Fibroblast of lung (primary cell): Measurements from ENCODE around the gene ATXN2. TPM values are rescaled to one million over a fixed set of nuclear protein-coding genes. Genes with fewer than 3 reads are reported as not detected.

Experiments
- DNase-seq, 2 donors: peaks; one replicate each; pipeline versions ENCODE4 v3.0.0 to v3.0.0-alpha.2; 2010; ENCODE audit warnings: low read depth in 2 of 2
- H2AFZ ChIP-seq: 2 replicates; pipeline ENCODE4 v1.5.1; 2012; ENCODE audit warnings: low read length, control low read depth, inconsistent platforms
- H3K27ac ChIP-seq: 2 replicates; pipeline ENCODE4 v1.5.1; 2011; ENCODE audit warnings: low read length, control low read depth; ENCODE audit not compliant: insufficient read depth
- H3K27me3 ChIP-seq: 2 replicates; pipeline ENCODE4 v1.5.1; 2011; ENCODE audit warnings: mild to moderate bottlenecking, low read length; ENCODE audit not compliant: control insufficient read depth, insufficient read depth
- H3K36me3 ChIP-seq: 2 replicates; pipeline ENCODE4 v1.5.1; 2011; ENCODE audit warnings: low read length; ENCODE audit not compliant: control insufficient read depth, insufficient read depth
- H3K4me1 ChIP-seq: 2 replicates; pipeline ENCODE4 v1.5.1; 2011; ENCODE audit warnings: low read length; ENCODE audit not compliant: control insufficient read depth, insufficient read depth; ENCODE audit errors: extremely low read depth
- H3K4me2 ChIP-seq: 2 replicates; pipeline ENCODE4 v1.5.1; 2011; ENCODE audit warnings: low read length, control low read depth; ENCODE audit not compliant: insufficient read depth; ENCODE audit errors: extremely low read depth
- H3K4me3 ChIP-seq, 4 experiments: fragments of 200-600 bp in 1 of 4; sonication (generic) in 1 of 4; replicated peaks in 1 of 4; 2 replicates each; pipeline ENCODE4 v1.5.1; 2011 to 2016; ENCODE audit warnings: low read length in 4 of 4, low read depth in 3 of 4, mild to moderate bottlenecking in 3 of 4, control low read depth in 2 of 4, inconsistent platforms in 1 of 4, mixed read lengths in 1 of 4; ENCODE audit not compliant: insufficient read depth in 1 of 4; ENCODE audit errors: control extremely low read depth in 1 of 4
- H3K79me2 ChIP-seq: 2 replicates; pipeline ENCODE4 v1.5.1; 2012; ENCODE audit warnings: mild to moderate bottlenecking, low read length, inconsistent platforms; ENCODE audit not compliant: control insufficient read depth, insufficient read depth
- H3K9ac ChIP-seq: 2 replicates; pipeline ENCODE4 v1.5.1; 2011; ENCODE audit warnings: mild to moderate bottlenecking, low read length, control low read depth; ENCODE audit not compliant: insufficient read depth
- H3K9me3 ChIP-seq: 2 replicates; pipeline ENCODE4 v1.5.1; 2012; ENCODE audit warnings: low read depth, low read length; ENCODE audit not compliant: control insufficient read depth, insufficient read depth
- H4K20me1 ChIP-seq: 2 replicates; pipeline ENCODE4 v1.5.1; 2011; ENCODE audit warnings: low read length; ENCODE audit not compliant: control insufficient read depth, insufficient read depth; ENCODE audit errors: extremely low read depth
- EZH2 ChIP-seq: IDR thresholded peaks from 2 replicates; pipeline ENCODE4 v1.5.1; 2012; ENCODE audit warnings: low read length, control low read depth, mild to moderate bottlenecking; ENCODE audit errors: missing control alignments
- polyA plus RNA-seq, 2 donors: library from polyadenylated mRNA; depleted of rRNA in 1 of 2; stranded (reverse) in 1 of 2; unstranded in 1 of 2; fragments of >200 nt; gene quantifications; 2 replicates each; pipeline ENCODE4 v1.2.1, GENCODE V29; 2011 to 2012; ENCODE audit warnings: missing spikeins in 1 of 2
- total RNA-seq: library from RNA; depleted of rRNA; stranded (reverse); fragments of >200 nt; gene quantifications from 2 replicates; pipeline ENCODE4 v1.2.1, GENCODE V29; 2014
- TF ChIP-seq, protein P1 (sequence below), 2 donors: IDR thresholded peaks in 1 of 2; conservative IDR thresholded peaks in 1 of 2; 1 replicate in 1 of 2; 2 replicates in 1 of 2; pipeline ENCODE4 v1.5.1; 2011 to 2012; ENCODE audit warnings: low read length in 2 of 2, control low read depth in 1 of 2, inconsistent platforms in 1 of 2, low read depth in 1 of 2, mild to moderate bottlenecking in 1 of 2

The ATXN2 gene
- total and polyA plus RNA-seq, 2 donors (not counting 1 experiment from before 2014, with no cell fraction given): 25.9 to 31.2 TPM

DNA sequence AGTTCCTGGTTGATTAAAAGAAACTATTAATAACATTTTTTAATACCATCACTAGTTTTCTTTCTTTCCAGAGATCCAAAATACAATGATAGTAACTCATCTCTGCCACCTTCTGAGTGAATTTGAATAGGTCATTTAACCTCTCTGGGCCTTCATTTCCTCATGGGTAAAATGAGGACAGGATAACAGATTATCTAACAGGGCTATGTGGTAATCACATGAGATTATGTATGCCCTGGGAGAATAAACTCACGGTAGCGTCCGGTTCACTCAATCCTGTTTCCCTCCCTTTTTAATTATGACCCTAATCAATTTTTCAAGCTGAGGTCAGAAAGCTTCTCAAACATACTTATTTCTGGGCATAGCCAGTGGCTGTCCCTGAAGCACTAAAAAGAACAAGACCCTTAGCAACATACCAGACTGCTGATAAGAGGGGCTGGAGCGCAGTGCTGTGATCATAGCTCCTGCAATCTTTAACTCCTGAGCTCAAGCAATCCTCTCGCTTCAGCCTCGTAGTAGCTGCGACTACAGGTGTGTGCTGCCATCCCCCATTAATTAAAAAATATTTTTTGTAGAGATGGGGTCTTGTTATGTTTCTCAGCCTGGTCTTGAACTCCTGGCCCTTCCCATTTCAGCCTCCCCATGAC, 24.2 kb downstream of the ATXN2 start:
- Histone ChIP-seq H3K27me3 (no peaks in the 10 kb centered on the region), H3K36me3 (no peaks in the 10 kb centered on the region), H3K9me3 (no peaks in the 10 kb centered on the region), H3K4me2 (no peak overlapping the region), H3K4me3 (no peak overlapping the region), H2AFZ (no peak overlapping the region), H3K9ac (no peak overlapping the region), H3K79me2 (peaks cover 90% of the 10 kb centered on the region), H3K27ac (no peak overlapping the region), H4K20me1 (peaks cover 1% of the 10 kb centered on the region), H3K4me1 (peaks cover 12% of the 10 kb centered on the region)
- TF ChIP-seq, protein P1, sequence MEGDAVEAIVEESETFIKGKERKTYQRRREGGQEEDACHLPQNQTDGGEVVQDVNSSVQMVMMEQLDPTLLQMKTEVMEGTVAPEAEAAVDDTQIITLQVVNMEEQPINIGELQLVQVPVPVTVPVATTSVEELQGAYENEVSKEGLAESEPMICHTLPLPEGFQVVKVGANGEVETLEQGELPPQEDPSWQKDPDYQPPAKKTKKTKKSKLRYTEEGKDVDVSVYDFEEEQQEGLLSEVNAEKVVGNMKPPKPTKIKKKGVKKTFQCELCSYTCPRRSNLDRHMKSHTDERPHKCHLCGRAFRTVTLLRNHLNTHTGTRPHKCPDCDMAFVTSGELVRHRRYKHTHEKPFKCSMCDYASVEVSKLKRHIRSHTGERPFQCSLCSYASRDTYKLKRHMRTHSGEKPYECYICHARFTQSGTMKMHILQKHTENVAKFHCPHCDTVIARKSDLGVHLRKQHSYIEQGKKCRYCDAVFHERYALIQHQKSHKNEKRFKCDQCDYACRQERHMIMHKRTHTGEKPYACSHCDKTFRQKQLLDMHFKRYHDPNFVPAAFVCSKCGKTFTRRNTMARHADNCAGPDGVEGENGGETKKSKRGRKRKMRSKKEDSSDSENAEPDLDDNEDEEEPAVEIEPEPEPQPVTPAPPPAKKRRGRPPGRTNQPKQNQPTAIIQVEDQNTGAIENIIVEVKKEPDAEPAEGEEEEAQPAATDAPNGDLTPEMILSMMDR (conservative IDR thresholded peaks at IDR 0.05 in 1 of 2, IDR thresholded peaks at IDR 0.05 in 1 of 2; ENCODE audit: low read depth in 1 of 2, low read length in 2 of 2): no peak
- TF ChIP-seq EZH2: no peak
- DNase-seq: no peak

DNA sequence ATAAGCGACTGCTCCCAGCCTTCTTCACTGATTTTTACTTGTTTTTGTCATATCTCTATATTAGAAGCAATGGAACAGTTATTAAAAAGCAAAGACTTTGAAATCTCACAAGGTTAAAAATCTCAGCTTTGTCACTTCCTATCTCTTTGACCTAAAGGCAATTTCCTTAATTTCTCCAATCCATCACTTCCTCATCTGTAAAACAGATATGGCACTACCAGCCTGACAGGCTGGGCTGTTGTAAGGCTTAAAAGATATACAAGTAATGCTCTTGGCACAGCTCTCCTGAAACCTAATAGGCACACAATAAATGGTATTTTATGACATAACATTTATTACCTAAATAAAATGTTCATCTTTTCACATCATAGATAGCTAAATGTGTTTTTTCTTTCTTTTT, 25.6 kb downstream of the ATXN2 start:
- Histone ChIP-seq H3K4me1 (peaks cover 10% of the 10 kb centered on the region), H3K9me3 (no peaks in the 10 kb centered on the region), H2AFZ (no peak overlapping the region), H3K36me3 (no peaks in the 10 kb centered on the region), H3K4me3 (no peak overlapping the region), H3K4me2 (no peak overlapping the region), H3K9ac (no peak overlapping the region), H3K27ac (no peak overlapping the region), H3K79me2 (peaks cover 92% of the 10 kb centered on the region), H3K27me3 (no peaks in the 10 kb centered on the region), H4K20me1 (peaks cover 1% of the 10 kb centered on the region)
- DNase-seq: no peak
- no peak for TF ChIP-seq EZH2

DNA sequence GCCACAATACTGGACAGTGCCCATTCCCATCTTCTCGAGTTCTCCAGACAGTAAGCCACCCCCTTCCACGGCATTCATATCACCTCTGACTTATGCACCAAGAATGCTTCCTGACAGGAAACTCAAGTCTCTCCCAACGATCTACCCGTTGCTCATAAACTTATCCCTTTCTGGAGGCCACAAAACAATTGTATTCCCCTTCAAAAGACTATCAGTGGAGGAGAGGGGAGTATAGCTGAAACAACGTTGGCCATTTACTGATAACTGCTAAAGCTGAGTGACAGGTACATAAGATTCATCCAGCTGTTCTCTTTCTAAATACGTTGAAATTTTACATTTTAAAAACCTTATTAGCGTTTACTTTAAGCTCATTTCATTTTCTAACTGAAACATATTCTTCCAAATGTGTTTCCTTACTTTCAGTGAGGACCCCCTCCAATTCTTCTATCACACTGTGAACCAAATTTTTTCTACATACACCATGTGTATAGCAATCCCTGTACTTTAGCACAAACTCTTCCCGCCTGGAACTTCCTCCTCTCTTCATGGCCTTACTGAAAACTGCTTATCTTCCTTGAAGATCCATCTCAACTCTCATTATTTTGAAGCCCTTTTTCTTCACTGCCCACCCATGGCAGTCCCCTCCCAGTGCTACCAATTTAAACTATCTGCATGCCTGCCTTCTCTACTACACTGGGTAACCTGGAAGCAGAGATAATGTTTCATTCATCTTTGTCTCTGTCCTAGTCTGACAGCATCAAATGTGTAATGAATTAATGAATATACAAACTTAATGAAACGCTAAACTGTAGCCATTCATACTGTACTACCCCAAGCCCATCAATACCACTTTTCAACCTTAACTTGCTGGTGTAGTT, 28.8 kb downstream of the ATXN2 start:
- TF ChIP-seq, protein P1 (conservative IDR thresholded peaks at IDR 0.05 in 1 of 2, IDR thresholded peaks at IDR 0.05 in 1 of 2; ENCODE audit: low read depth in 1 of 2, low read length in 2 of 2): no peak
- no peak for TF ChIP-seq EZH2
- Histone ChIP-seq H3K9me3 (no peaks in the 10 kb centered on the region), H3K4me3 (peak overlapping the region in 1 of 4 experiments; percentile 11), H3K27ac (peak overlapping the region; percentile 67), H2AFZ (no peak overlapping the region), H4K20me1 (peaks cover 1% of the 10 kb centered on the region), H3K27me3 (no peaks in the 10 kb centered on the region), H3K79me2 (peaks cover 93% of the 10 kb centered on the region), H3K36me3 (peaks cover 1% of the 10 kb centered on the region), H3K4me1 (peaks cover 10% of the 10 kb centered on the region), H3K9ac (no peak overlapping the region), H3K4me2 (peak overlapping the region; percentile 76)
- peak; percentile 70 to 94 for DNase-seq
